ENCODE results near the gene TTC33.
"Not testable (repeated sequence)": the region's sequence is repeated elsewhere in the genome, so short reads cannot be mapped to it uniquely, and the experiment has no call there.

The TTC33 gene

GRCh38 chr5:40649463-40650030 lies 106.2 kb downstream of the TTC33 start:
- Histone ChIP-seq H3K4me1 (ENCODE audit: control insufficient read depth, insufficient read depth, low read length) (no peaks in the 10 kb centered on the region), H3K4me3 (ENCODE audit: low read depth, low read length) (no peak overlapping the region), H3K9me3 (ENCODE audit: control insufficient read depth, insufficient read depth, low read depth, low read length) (no peaks in the 10 kb centered on the region), H3K27ac (ENCODE audit: low read depth, low read length) (no peak overlapping the region), H3K36me3 (ENCODE audit: control insufficient read depth, insufficient read depth, low read length) (no peaks in the 10 kb centered on the region), H3K9ac (ENCODE audit: low read length) (no peak overlapping the region), H3K27me3 (ENCODE audit: control insufficient read depth, insufficient read depth, low read length) (no peaks in the 10 kb centered on the region)

DNA sequence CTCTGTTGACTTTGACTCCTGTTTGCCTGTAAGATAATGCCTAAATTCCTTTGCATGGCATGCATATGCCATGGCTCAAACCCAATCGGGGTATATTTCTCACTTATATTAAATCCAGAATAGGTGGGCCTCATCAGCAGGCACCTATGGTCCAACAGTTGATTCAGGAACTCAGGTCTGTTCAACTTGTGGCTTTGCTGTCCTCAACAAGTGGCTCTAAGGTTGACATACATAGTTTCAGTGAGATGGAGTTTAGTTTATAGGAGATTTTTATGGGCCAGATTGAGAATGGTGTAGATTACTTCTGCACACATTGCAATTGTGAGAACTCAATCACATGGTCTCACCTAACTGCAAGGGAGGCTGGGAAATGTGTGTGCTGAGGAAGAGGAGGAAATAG lies 107.6 kb downstream of the TTC33 start:
- no peaks in the 10 kb centered on the region for H3K27me3 ChIP-seq (ENCODE audit: control insufficient read depth, insufficient read depth, low read length)
- H3K4me1 ChIP-seq (ENCODE audit: control insufficient read depth, insufficient read depth, low read length): no peaks in the 10 kb centered on the region
- H3K4me3 ChIP-seq (ENCODE audit: low read depth, low read length): no peak overlapping the region
- H3K36me3 ChIP-seq (ENCODE audit: control insufficient read depth, insufficient read depth, low read length): no peaks in the 10 kb centered on the region
- no peaks in the 10 kb centered on the region for H3K9me3 ChIP-seq (ENCODE audit: control insufficient read depth, insufficient read depth, low read depth, low read length)
- no peak overlapping the region for H3K27ac ChIP-seq (ENCODE audit: low read depth, low read length)
- H3K9ac ChIP-seq (ENCODE audit: low read length): no peak overlapping the region

DNA sequence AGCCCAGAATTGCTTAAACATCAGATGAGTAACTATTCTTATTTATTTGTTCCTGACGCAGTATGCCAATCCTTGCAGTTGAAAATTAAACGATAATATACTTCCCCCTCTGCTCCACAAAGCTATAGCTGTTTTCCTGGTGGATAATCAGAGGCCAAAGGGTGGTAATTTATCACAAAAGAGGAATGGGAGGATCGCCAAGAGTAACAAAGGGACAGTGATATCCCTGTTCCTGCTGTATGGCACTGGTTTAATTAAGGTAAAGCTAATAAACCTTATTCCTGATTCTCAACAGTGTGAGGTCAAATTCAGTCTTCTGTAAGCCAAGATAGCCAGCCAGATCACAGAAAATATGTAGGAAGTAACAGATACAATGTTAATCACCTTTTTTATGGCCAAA lies 109.5 kb downstream of the TTC33 start:
- Histone ChIP-seq H3K36me3 (ENCODE audit: control insufficient read depth, insufficient read depth, low read length) (no peaks in the 10 kb centered on the region), H3K9me3 (ENCODE audit: control insufficient read depth, insufficient read depth, low read depth, low read length) (no peaks in the 10 kb centered on the region), H3K27ac (ENCODE audit: low read depth, low read length) (no peak overlapping the region), H3K9ac (ENCODE audit: low read length) (no peak overlapping the region), H3K4me1 (ENCODE audit: control insufficient read depth, insufficient read depth, low read length) (no peaks in the 10 kb centered on the region), H3K27me3 (ENCODE audit: control insufficient read depth, insufficient read depth, low read length) (no peaks in the 10 kb centered on the region), H3K4me3 (ENCODE audit: low read depth, low read length) (no peak overlapping the region)

DNA sequence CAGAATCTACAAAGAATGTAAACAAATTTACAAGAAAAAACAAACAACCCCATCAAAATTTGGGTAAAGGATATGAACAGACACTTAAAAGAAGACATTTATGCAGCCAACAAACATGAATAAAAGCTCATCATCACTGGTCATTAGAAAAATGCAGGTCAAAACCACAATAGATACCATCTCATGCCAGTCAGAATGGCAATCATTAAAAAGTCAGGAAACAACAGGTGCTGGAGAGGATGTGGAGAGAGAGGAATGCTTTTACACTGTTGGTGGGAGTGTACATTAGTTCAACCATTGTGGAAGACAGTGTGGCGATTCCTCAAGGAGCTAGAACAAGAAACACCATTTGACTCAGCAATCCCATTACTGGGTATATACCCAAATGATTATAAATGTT lies 116.2 kb downstream of the TTC33 start:
- not testable (repeated sequence) for H3K36me3 ChIP-seq (ENCODE audit: control insufficient read depth, insufficient read depth, low read length); H3K9ac ChIP-seq (ENCODE audit: low read length)

GRCh38 chr5:40634593-40634992 lies 121.2 kb downstream of the TTC33 start:
- H3K27me3 ChIP-seq (ENCODE audit: control insufficient read depth, insufficient read depth, low read length): no peaks in the 10 kb centered on the region
- H3K9ac ChIP-seq (ENCODE audit: low read length): no peak overlapping the region
- H3K27ac ChIP-seq (ENCODE audit: low read depth, low read length): no peak overlapping the region
- H3K36me3 ChIP-seq (ENCODE audit: control insufficient read depth, insufficient read depth, low read length): no peaks in the 10 kb centered on the region
- H3K4me3 ChIP-seq (ENCODE audit: low read depth, low read length): no peak overlapping the region
- no peaks in the 10 kb centered on the region for H3K4me1 ChIP-seq (ENCODE audit: control insufficient read depth, insufficient read depth, low read length)
- no peaks in the 10 kb centered on the region for H3K9me3 ChIP-seq (ENCODE audit: control insufficient read depth, insufficient read depth, low read depth, low read length)

More for the DNA sequence above, 116.2 kb downstream of the TTC33 start:
- H3K4me3 ChIP-seq (ENCODE audit: low read depth, low read length); H3K9me3 ChIP-seq (ENCODE audit: control insufficient read depth, insufficient read depth, low read depth, low read length); H3K27me3 ChIP-seq (ENCODE audit: control insufficient read depth, insufficient read depth, low read length); H3K27ac ChIP-seq (ENCODE audit: low read depth, low read length); H3K4me1 ChIP-seq (ENCODE audit: control insufficient read depth, insufficient read depth, low read length): not testable (repeated sequence)

GRCh38 chr5:40634154-40634553 lies 121.6 kb downstream of the TTC33 start:
- no peaks in the 10 kb centered on the region for H3K4me1 ChIP-seq (ENCODE audit: control insufficient read depth, insufficient read depth, low read length)
- no peaks in the 10 kb centered on the region for H3K9me3 ChIP-seq (ENCODE audit: control insufficient read depth, insufficient read depth, low read depth, low read length)
- H3K4me3 ChIP-seq (ENCODE audit: low read depth, low read length): no peak overlapping the region
- H3K27me3 ChIP-seq (ENCODE audit: control insufficient read depth, insufficient read depth, low read length): no peaks in the 10 kb centered on the region
- no peaks in the 10 kb centered on the region for H3K36me3 ChIP-seq (ENCODE audit: control insufficient read depth, insufficient read depth, low read length)
- H3K27ac ChIP-seq (ENCODE audit: low read depth, low read length): no peak overlapping the region
- H3K9ac ChIP-seq (ENCODE audit: low read length): no peak overlapping the region

DNA sequence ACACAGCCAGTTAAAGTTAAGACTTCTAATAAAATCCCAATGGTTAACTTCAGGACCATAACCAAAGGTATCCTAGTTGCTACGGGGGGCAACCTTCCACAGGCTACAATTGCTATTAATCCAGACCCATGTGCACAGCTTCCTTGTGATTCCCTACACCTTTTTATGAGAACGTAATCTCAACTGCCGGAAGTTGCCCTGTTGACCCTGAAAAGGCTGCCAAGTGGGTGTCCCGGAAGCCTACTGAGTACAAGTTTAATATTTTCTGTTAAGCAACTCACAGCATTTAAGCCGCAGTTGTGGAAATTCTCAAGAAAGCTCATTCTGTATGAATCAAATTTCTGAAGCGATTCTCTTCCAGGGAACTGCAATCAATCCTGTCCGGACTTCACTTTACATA lies 124.5 kb downstream of the TTC33 start:
- Histone ChIP-seq H3K27me3 (ENCODE audit: control insufficient read depth, insufficient read depth, low read length) (no peaks in the 10 kb centered on the region), H3K4me3 (ENCODE audit: low read depth, low read length) (no peak overlapping the region), H3K36me3 (ENCODE audit: control insufficient read depth, insufficient read depth, low read length) (no peaks in the 10 kb centered on the region), H3K9me3 (ENCODE audit: control insufficient read depth, insufficient read depth, low read depth, low read length) (no peaks in the 10 kb centered on the region), H3K27ac (ENCODE audit: low read depth, low read length) (no peak overlapping the region), H3K9ac (ENCODE audit: low read length) (no peak overlapping the region), H3K4me1 (ENCODE audit: control insufficient read depth, insufficient read depth, low read length) (no peaks in the 10 kb centered on the region)

GRCh38 chr5:40630126-40630525 lies 125.6 kb downstream of the TTC33 start:
- Histone ChIP-seq H3K9me3 (ENCODE audit: control insufficient read depth, insufficient read depth, low read depth, low read length) (no peaks in the 10 kb centered on the region), H3K4me3 (ENCODE audit: low read depth, low read length) (no peak overlapping the region), H3K27ac (ENCODE audit: low read depth, low read length) (no peak overlapping the region), H3K27me3 (ENCODE audit: control insufficient read depth, insufficient read depth, low read length) (no peaks in the 10 kb centered on the region), H3K4me1 (ENCODE audit: control insufficient read depth, insufficient read depth, low read length) (no peaks in the 10 kb centered on the region), H3K9ac (ENCODE audit: low read length) (no peak overlapping the region), H3K36me3 (ENCODE audit: control insufficient read depth, insufficient read depth, low read length) (no peaks in the 10 kb centered on the region)

DNA sequence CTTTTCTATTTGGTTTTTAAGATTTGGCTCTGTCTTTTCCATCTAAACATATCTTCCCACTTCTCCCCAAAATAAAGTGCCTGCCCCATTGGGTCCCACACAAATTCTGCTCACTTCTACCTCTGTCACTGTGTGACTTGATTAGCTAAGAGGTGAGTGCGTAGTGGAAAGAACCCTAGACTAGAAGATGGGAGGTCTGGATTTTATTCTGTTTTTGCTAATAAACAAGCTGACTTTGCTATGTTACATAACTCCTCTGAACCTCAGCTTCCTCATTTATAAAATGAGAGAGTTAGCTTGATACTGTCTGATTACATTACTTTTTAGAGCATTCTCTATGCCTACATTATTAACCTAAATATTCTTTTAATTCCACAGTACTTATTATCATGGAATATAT lies 127.4 kb downstream of the TTC33 start:
- H3K4me1 ChIP-seq (ENCODE audit: control insufficient read depth, insufficient read depth, low read length): no peaks in the 10 kb centered on the region

DNA sequence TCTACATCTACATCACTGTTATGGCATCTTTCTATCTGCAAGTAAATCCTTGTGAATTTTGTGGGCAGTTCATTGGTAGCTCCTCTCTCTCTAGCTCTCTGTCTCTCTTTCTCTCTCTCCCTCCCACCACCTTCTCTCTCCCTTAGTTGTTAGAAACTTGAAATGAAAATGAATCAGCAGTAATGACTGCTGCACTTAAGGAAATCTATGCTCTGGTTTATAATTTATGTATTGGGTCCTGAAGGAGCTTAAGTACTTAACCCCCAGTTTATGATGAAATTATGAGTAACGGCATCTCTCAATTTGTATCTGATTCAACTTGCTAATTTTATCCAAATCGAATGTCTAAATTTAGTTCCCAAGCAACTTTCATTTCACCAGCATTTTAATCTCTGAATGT lies 128.1 kb downstream of the TTC33 start:
- no peak overlapping the region for H3K9ac ChIP-seq (ENCODE audit: low read length)
- H3K4me3 ChIP-seq (ENCODE audit: low read depth, low read length): no peak overlapping the region

More for the DNA sequence above, 127.4 kb downstream of the TTC33 start:
- Histone ChIP-seq H3K4me3 (ENCODE audit: low read depth, low read length) (no peak overlapping the region), H3K9me3 (ENCODE audit: control insufficient read depth, insufficient read depth, low read depth, low read length) (no peaks in the 10 kb centered on the region), H3K27me3 (ENCODE audit: control insufficient read depth, insufficient read depth, low read length) (no peaks in the 10 kb centered on the region), H3K27ac (ENCODE audit: low read depth, low read length) (no peak overlapping the region), H3K9ac (ENCODE audit: low read length) (no peak overlapping the region), H3K36me3 (ENCODE audit: control insufficient read depth, insufficient read depth, low read length) (no peaks in the 10 kb centered on the region)

DNA sequence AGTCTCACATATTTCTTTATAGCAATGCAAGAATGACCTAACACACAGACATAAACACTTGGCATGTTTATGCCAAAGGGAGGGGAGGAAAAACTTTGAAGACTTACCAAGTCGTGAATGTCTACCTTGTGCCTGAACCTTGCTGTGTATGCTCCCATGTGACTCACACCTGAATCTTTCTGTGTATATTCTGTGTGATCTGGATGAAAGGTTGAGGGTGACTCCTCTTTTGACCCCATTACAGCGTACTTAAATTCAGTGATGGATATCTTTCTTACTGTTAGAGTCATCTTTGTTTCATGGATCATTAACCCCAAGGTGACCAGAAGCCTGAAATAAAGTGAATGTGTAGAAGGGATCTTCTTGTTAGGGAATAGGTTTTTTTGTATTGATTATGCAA lies 129.0 kb downstream of the TTC33 start:
- Histone ChIP-seq H3K36me3 (ENCODE audit: control insufficient read depth, insufficient read depth, low read length) (no peaks in the 10 kb centered on the region), H3K4me3 (ENCODE audit: low read depth, low read length) (no peak overlapping the region), H3K27ac (ENCODE audit: low read depth, low read length) (no peak overlapping the region), H3K9me3 (ENCODE audit: control insufficient read depth, insufficient read depth, low read depth, low read length) (no peaks in the 10 kb centered on the region), H3K9ac (ENCODE audit: low read length) (no peak overlapping the region), H3K4me1 (ENCODE audit: control insufficient read depth, insufficient read depth, low read length) (no peaks in the 10 kb centered on the region), H3K27me3 (ENCODE audit: control insufficient read depth, insufficient read depth, low read length) (no peaks in the 10 kb centered on the region)

More for the DNA sequence above, 128.1 kb downstream of the TTC33 start:
- no peaks in the 10 kb centered on the region for H3K36me3 ChIP-seq (ENCODE audit: control insufficient read depth, insufficient read depth, low read length)
- H3K27me3 ChIP-seq (ENCODE audit: control insufficient read depth, insufficient read depth, low read length): no peaks in the 10 kb centered on the region
- H3K27ac ChIP-seq (ENCODE audit: low read depth, low read length): no peak overlapping the region
- H3K9me3 ChIP-seq (ENCODE audit: control insufficient read depth, insufficient read depth, low read depth, low read length): no peaks in the 10 kb centered on the region
- no peaks in the 10 kb centered on the region for H3K4me1 ChIP-seq (ENCODE audit: control insufficient read depth, insufficient read depth, low read length)
